HG03066 (cell line): ENCODE results near the gene RNF43.

Experiments
- ATAC-seq: cut with Tn5 transposase; IDR thresholded peaks from one replicate; pipeline ENCODE4 v1.9.1; 2021; ENCODE audit warnings: low read depth; ENCODE audit not compliant: unreplicated experiment

Gene RNF43

DNA sequence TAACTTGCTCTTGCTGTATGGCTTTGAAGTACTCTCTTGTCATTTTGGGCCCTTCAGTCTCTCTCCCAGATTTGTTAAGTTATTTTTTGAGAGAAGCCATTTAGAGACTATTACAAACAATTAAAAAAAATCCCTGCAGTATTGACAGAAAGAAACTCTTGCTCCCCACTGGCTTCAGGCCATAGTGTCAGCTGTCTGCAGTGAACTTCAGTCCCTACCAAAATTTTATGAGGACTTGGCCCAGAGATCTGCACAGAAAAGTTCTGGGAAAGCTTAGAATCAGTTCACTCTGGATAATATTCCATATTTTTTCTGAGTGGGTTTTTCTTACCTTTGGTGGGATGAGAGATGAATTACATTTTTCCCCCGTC lies 34.5 kb downstream of the RNF43 start:
- ATAC-seq, result no peak

DNA sequence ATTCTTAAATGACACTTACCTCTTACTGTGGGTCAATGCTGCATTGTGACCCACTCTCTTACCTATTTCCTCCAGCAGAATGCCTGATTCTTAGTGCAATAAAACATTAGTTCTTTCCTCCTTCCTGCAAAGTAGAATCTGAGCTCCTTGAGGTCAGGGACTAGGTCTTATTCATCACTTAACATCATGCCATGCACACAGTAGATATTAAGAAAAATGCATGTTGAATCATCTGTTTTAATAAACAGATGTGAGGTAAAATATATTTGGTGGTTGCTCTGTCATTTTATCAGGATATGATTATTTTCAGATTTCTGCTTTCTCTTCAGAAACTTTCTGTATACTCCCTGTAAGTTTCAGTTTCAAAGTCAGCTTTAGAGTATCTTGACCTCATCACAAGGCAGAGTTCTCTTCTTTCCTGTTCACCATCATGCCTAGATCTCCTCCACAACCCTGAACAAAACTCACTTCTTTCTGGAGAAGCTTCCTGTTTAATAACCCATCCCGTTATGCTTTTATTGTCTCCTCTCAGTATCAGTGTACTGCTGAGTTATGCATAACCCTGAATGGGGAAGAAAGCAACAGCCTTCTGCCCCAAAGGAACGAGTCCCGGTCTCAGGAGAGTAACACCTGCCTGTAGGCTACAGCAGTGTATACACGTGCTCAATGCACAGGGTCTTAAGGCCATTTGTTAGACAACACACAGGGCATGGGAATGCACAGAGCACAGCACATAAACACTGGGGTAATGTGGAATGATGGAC lies 35.0 kb downstream of the RNF43 start:
- no peak for ATAC-seq

- ATAC-seq, result no peak
Measured at GRCh38 chr17:58381124-58382035, 36.0 kb downstream of the RNF43 start.

- no peak for ATAC-seq
Measured at GRCh38 chr17:58380207-58381123, 36.9 kb downstream of the RNF43 start.

DNA sequence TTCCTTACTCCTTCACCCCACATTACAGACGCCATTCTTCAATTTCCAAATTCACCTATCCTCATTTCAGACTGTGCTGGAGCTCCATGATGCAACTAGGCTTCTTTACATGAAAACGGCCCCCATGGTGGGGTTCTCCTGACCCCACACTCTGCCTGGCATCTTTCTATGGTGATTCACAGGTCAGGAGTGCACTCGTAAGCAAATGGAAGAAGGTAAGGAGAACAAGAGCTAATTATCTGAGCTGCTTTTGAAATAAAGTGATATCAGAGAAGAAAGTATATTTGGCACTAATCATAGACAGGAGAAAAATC lies 37.9 kb downstream of the RNF43 start:
- no peak for ATAC-seq

DNA sequence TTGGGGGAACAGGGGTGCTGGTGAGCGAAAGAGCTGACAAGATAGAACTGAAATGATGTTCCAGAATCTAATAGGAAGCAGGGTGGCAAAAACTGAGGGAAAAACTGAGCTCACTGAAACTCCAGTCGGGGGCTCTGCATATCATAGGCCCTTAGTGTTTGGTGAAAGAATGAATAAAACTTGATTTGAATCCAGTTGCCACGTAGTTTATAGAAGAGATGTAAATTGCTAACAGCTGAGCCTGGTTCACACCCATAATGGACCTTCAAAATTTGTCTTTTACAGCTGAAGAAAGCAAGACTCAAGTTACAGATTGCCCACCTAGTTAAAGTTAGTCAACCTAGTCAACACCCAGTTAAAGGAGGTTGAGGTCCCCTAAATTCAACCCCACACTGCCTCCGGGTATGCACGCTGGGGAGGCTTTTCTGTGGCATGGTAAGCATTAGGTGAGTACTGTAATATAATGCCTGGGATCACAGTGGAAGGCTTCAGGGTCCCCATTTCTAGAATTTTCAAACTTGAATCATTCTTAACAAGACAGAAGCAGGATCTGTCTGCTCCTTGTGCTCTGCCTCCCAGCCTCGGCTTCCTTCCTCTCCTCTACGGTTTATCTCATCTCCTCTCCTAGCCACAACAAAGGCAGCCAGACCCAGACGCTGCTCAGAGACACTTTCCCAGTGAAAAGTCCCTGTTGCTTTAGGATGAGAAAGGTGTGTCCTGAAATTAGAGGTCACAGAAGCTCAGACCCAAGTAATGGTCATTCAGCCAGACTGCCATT lies 38.4 kb downstream of the RNF43 start:
- no peak for ATAC-seq

GRCh38 chr17:58377661-58378060 lies 39.7 kb downstream of the RNF43 start:
- no peak for ATAC-seq

DNA sequence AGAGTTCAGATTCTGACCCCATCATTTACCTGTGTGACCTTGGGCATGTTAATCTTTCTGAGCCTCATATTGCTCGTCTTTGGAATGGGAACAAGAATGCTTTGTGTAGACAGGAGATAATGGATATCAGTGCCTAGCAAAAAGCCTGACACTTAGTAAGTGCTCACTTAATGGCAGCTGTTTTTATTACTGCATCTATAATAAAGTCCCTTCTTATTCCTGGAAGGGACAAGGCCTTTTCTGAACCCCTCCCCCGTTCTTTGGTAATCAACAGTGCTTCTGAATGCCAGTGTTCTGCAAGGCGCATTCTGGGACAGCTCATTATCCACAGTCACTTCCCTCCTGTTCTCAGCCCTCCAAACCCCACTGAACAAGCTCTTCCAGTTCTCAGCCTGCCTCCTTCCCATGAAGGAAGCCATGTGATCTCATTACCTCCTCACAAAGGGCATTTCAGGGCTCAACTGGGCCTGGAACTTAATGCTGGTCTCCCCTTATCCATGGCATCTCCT lies 40.2 kb downstream of the RNF43 start:
- ATAC-seq, result no peak

DNA sequence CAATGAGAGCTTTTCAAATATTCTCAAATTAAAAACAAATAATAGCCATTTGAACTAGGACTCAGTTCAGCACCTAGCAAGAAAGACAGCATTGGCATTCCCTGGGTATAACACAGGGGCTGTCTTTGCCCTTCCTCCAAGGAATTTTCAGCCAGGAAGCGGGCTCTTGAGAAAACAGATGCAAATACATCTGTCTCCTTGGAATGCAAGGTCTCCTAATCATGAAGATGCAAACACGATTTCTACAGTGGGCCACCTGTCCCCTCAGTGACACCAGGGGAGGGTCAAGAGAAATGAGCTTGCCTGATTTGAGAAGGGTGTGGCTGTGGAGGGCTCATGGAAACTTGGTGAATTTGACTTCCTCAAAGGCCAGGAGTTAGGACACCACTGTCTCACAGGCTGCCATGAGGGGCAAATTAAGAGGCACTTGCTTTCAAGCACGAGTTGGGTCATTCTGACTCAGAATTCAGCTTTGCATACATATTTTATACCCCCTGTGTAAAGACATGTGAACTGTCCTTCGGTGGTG lies 40.8 kb downstream of the RNF43 start:
- no peak for ATAC-seq

- ATAC-seq, result no peak
Measured at GRCh38 chr17:58375811-58376210, 41.5 kb downstream of the RNF43 start.

GRCh38 chr17:58375256-58375655 lies 42.1 kb downstream of the RNF43 start:
- no peak for ATAC-seq

- ATAC-seq, result no peak
Measured at GRCh38 chr17:58373923-58374322, 43.4 kb downstream of the RNF43 start.

DNA sequence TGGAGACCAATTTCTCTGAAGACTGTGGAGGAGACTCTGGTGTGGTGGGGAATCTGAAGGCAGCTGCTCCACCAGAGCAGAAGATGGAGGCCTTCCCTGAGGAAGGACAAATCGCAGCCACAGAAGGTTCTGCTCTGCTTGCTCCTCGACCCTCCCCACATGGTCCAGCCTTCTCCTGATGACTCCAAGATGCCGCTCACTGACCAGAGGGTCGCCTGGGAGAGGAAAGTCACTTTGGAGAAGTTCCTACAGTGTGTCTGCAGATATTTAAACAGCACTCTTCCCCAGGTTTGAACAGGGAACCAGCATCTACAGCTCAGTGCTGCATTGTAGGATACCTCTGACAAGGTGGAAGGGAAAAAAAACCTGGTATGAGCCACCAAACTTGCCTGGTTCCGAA lies 44.3 kb downstream of the RNF43 start:
- ATAC-seq, result no peak

- no peak for ATAC-seq
Measured at GRCh38 chr17:58371300-58371950, 45.9 kb downstream of the RNF43 start.

GRCh38 chr17:58370716-58371115 lies 46.6 kb downstream of the RNF43 start:
- no peak for ATAC-seq

DNA sequence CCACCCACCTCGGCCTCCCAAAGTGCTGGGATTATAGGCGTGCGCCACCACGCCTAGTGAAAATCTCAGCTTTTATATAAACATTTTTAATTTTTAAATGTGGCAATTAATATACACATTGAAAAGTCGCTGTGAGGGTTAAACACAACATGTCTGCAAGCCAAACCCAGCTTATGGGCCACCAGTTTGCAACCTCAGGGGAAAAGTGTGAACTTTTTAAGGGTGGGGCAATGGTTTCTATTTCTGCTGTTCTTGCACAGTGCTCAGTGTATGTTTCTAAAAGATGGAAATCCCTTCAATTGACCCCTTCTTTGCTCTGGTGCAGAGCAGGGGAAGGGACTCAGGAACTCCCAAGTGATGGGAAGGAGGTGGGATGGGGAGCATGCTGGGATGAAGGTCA lies 47.0 kb downstream of the RNF43 start:
- no peak for ATAC-seq

- ATAC-seq, result no peak
Measured at GRCh38 chr17:58369214-58370031, 47.9 kb downstream of the RNF43 start.

- ATAC-seq, result no peak
Measured at GRCh38 chr17:58368860-58369213, 48.5 kb downstream of the RNF43 start.
